Tibial artery (tissue), 4 donors: ENCODE results near the gene KRT222.

Experiments used
- DNase-seq, 2 donors: peaks; one replicate each; pipeline ENCODE4 v3.0.0-alpha.2; 2019
- H3K27ac ChIP-seq, 2 donors: fragments of 200-600 bp; sonication (generic) in 1 of 2; 1 replicate in 1 of 2; 2 replicates in 1 of 2; pipeline ENCODE4 v1.5.1; 2018 to 2019; ENCODE audit warnings: mild to moderate bottlenecking in 1 of 2
- H3K27me3 ChIP-seq, 2 donors: fragments of 200-600 bp; sonication (generic) in 1 of 2; one replicate each; pipeline versions ENCODE4 v1.5.1 to v1.6.0; 2016 to 2019
- H3K36me3 ChIP-seq, 3 donors: fragments of 200-600 bp; sonication (generic) in 2 of 3; one replicate each; pipeline ENCODE4 v1.5.1; 2016 to 2019; ENCODE audit warnings: mild to moderate bottlenecking in 2 of 3
- H3K4me1 ChIP-seq, 4 donors: fragments of 200-600 bp; sonication (generic) in 2 of 4; 1 replicate in 3 of 4; 2 replicates in 1 of 4; pipeline ENCODE4 v1.5.1; 2016 to 2019
- H3K4me3 ChIP-seq, 2 donors: fragments of 200-600 bp; sonication (generic) in 1 of 2; 1 replicate in 1 of 2; 2 replicates in 1 of 2; pipeline ENCODE4 v1.5.1; 2018 to 2019; ENCODE audit warnings: mild to moderate bottlenecking in 2 of 2
- H3K9me3 ChIP-seq, 3 donors: fragments of 200-600 bp; sonication (generic) in 1 of 3; one replicate each; pipeline ENCODE4 v1.5.1; 2016 to 2019
- intact Hi-C: fragments of 100-400 bp; cut with DNase I; formaldehyde crosslinking; loops from one replicate; pipeline ENCODE4 v1.15.0; 2023; ENCODE audit warnings: low total_unique reads
- TF ChIP-seq, protein P1 (sequence below), 2 experiments: fragments of 200-600 bp in 1 of 2; fragments of 450-650 bp in 1 of 2; IDR thresholded peaks; one replicate each; pipeline ENCODE4 v1.5.1; 2017 to 2019; ENCODE audit warnings: antibody characterized with exemption in 2 of 2, mild to moderate bottlenecking in 1 of 2, moderate library complexity in 1 of 2

The KRT222 gene

DNA sequence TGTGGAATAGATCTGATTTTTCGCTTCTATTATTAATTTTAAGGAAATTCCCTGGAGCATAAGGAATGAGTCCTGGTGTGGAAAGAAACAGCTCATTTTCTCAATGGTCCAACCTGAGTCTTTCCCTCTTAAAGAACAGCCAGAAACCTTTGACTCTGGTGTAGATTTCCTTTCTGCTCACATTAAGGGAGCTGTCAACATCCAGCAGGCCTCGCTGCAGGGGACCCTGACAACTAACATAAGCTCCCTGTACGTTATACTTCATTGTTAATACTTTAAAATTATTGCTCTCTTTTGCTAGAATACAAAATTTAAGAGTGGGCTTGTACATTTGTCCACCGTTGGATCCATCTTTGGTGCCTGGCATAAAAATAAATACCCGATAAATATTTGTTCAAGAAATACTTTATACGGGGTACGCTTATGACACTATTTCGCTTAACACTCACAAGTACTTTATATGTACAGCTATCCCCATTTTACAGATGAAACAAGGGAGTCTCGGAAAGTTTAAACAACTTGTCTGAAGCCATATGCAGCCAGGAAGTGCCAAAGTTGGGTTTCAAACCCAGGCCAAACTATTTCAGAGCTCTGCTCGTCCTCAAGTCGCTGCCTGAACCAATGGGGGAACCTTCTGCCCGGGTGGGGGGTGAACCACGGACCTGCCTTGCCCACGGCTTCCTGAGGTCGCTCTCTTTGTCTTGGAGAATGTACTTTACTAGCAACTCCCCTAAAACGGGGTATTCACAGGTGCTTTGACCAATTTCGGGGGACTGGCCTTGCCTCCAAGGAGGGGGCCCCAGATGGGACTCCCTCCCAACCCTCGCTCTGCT lies 18.0 kb downstream of the KRT222 start:
- no peaks in the 10 kb centered on the region for H3K27me3 ChIP-seq
- intact Hi-C loops = no loop called here
- peaks cover 0 to 32% (median 4%) of the 10 kb centered on the region in 3 donors for H3K36me3 ChIP-seq
- H3K27ac ChIP-seq = peak overlapping the region; percentile 93 to 98
- peak overlapping the region; percentile 77 for H3K4me3 ChIP-seq
- no peaks in the 10 kb centered on the region for H3K9me3 ChIP-seq
- DNase-seq = no peak
- TF ChIP-seq, protein P1, sequence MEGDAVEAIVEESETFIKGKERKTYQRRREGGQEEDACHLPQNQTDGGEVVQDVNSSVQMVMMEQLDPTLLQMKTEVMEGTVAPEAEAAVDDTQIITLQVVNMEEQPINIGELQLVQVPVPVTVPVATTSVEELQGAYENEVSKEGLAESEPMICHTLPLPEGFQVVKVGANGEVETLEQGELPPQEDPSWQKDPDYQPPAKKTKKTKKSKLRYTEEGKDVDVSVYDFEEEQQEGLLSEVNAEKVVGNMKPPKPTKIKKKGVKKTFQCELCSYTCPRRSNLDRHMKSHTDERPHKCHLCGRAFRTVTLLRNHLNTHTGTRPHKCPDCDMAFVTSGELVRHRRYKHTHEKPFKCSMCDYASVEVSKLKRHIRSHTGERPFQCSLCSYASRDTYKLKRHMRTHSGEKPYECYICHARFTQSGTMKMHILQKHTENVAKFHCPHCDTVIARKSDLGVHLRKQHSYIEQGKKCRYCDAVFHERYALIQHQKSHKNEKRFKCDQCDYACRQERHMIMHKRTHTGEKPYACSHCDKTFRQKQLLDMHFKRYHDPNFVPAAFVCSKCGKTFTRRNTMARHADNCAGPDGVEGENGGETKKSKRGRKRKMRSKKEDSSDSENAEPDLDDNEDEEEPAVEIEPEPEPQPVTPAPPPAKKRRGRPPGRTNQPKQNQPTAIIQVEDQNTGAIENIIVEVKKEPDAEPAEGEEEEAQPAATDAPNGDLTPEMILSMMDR (IDR thresholded peaks at IDR 0.05) = no peak
- H3K4me1 ChIP-seq = peaks cover 0 to 31% (median 24%) of the 10 kb centered on the region in 4 donors

DNA sequence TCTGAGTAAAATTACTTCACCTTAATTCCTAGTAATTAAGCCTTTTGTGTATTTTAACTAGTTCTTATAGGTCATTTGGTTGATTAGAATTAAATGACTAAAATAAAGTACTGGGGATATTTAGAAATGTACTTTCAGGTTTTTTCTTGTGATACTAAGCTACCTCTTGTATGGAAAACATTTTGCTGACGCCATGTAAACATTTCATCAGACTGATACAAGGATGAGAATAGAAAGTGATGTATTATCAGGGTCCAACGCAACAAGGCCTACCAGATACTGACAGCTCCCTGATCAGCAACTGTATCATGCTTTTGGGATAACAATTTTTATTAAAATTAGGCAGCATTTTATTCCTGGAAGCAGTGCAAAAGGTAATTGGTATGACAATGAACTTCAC lies 19.0 kb downstream of the KRT222 start:
- peaks cover 10 to 42% (median 15%) of the 10 kb centered on the region in 3 donors for H3K36me3 ChIP-seq
- TF ChIP-seq, protein P1 (IDR thresholded peaks at IDR 0.05) = no peak
- intact Hi-C loops = no loop called here
- DNase-seq = no peak
- H3K9me3 ChIP-seq = no peaks in the 10 kb centered on the region
- peaks cover 0 to 31% (median 24%) of the 10 kb centered on the region in 4 donors for H3K4me1 ChIP-seq
- peak overlapping the region in 1 of 2 donors; percentile 77 for H3K4me3 ChIP-seq
- no peak overlapping the region for H3K27ac ChIP-seq
- H3K27me3 ChIP-seq = no peaks in the 10 kb centered on the region

GRCh38 chr17:40645291-40645690 lies 19.7 kb downstream of the KRT222 start:
- peaks cover 12 to 47% (median 17%) of the 10 kb centered on the region in 3 donors for H3K36me3 ChIP-seq

DNA sequence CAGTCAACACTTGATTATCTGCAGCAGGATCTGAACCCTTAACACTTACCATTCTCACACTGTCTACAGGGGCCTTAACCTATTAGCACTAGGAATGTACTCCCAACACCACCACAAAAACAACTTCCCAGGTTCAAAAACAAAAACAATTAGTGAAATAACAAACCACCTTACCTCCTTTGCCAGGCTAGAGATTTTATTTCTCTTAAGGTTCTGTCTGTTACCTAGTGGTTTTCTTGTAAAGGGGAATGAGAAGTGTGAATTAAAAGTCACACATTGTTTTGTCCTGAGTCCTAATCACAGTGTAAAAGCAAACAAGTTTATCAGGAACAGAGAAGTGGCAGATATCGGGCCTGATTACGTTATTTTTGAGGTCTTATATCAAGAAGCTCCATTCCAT lies 27.0 kb downstream of the KRT222 start:
- TF ChIP-seq, protein P1 (IDR thresholded peaks at IDR 0.05) = no peak
- Histone ChIP-seq H3K27ac (no peak overlapping the region), H3K9me3 (no peaks in the 10 kb centered on the region), H3K36me3 (peaks cover 50 to 83% (median 61%) of the 10 kb centered on the region in 3 donors), H3K4me1 (no peaks in the 10 kb centered on the region), H3K27me3 (no peaks in the 10 kb centered on the region), H3K4me3 (no peak overlapping the region)
- intact Hi-C loops = no loop called here
- DNase-seq = no peak

More at GRCh38 chr17:40645291-40645690, 19.7 kb downstream of the KRT222 start:
- TF ChIP-seq, protein P1 (IDR thresholded peaks at IDR 0.05) = no peak
- H3K27ac ChIP-seq = no peak overlapping the region
- intact Hi-C loops = no loop called here
- H3K27me3 ChIP-seq = no peaks in the 10 kb centered on the region
- H3K4me1 ChIP-seq = peaks cover 0 to 31% (median 24%) of the 10 kb centered on the region in 4 donors
- H3K9me3 ChIP-seq = no peaks in the 10 kb centered on the region
- DNase-seq = no peak
- H3K4me3 ChIP-seq = no peak overlapping the region

DNA sequence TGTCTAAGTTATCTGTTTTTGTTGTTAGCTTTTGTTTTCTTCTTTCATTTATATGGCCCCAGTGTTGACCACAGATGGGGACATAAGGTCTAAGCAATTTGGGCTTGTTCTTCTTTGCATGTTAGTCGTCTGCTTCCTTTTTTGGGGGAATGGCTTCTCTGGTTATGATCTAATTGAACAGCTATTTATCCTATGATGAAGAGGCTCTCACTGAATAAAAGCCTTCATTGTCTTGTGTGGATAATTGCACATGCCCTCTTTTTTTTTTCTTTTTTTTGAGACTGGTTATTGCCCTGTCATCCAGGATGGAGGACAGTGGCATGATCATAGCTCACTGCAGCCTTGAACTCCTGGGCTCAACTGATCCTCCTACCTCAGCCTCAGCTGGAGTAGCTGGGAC lies 31.1 kb downstream of the KRT222 start:
- Histone ChIP-seq H3K4me3 (no peak overlapping the region), H3K4me1 (no peaks in the 10 kb centered on the region), H3K9me3 (no peaks in the 10 kb centered on the region), H3K27me3 (no peaks in the 10 kb centered on the region), H3K36me3 (peaks cover 67 to 84% (median 79%) of the 10 kb centered on the region in 3 donors), H3K27ac (no peak overlapping the region)
- intact Hi-C loops = no loop called here
- DNase-seq = no peak
- TF ChIP-seq, protein P1 (IDR thresholded peaks at IDR 0.05) = no peak
